ENCODE data around the gene PSMD12.
"Not testable (repeated sequence)": the region's sequence is repeated elsewhere in the genome, so short reads cannot be mapped to it uniquely, and the experiment has no call there.

Gene PSMD12

GRCh38 chr17:67326440-67326839, 39.9 kb downstream of the PSMD12 start:
- H3K4me3 ChIP-seq (ENCODE audit: control insufficient read depth, low read depth, low read length): no peak overlapping the region
- DNase-seq (ENCODE audit: low read depth): no peak
- no peak for TF ChIP-seq CTCF (IDR thresholded peaks at IDR 0.05; ENCODE audit: control insufficient read depth, insufficient read depth, low read depth, low read length, missing control alignments)

GRCh38 chr17:67324330-67324729, 42.0 kb downstream of the PSMD12 start:
- TF ChIP-seq CTCF (IDR thresholded peaks at IDR 0.05; ENCODE audit: control insufficient read depth, insufficient read depth, low read depth, low read length, missing control alignments): no peak
- DNase-seq (ENCODE audit: low read depth): no peak

DNA sequence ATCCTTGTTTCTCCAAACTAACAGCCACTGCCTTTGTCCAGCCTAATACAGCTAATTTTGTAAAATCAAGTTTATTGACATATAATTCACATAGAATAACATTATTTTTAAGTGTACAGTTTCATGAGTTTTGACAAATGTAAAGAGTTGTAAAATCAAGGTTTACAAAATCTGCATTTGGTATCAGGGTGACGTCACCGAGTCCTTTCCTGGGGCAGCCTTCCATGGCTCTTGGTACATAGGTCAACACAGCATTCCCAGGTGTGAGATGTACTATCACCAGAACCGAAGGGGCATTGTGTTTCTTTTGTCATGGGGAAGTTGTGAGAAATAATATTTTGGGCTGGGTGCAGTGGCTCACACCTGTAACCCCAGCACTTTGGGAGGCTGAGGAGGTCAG, 42.9 kb downstream of the PSMD12 start:
- no peak for TF ChIP-seq CTCF (IDR thresholded peaks at IDR 0.05; ENCODE audit: control insufficient read depth, insufficient read depth, low read depth, low read length, missing control alignments)
- no peak for DNase-seq (ENCODE audit: low read depth)
- H3K4me3 ChIP-seq (ENCODE audit: control insufficient read depth, low read depth, low read length): no peak overlapping the region

More at GRCh38 chr17:67324330-67324729, 42.0 kb downstream of the PSMD12 start:
- H3K4me3 ChIP-seq (ENCODE audit: control insufficient read depth, low read depth, low read length): no peak overlapping the region

DNA sequence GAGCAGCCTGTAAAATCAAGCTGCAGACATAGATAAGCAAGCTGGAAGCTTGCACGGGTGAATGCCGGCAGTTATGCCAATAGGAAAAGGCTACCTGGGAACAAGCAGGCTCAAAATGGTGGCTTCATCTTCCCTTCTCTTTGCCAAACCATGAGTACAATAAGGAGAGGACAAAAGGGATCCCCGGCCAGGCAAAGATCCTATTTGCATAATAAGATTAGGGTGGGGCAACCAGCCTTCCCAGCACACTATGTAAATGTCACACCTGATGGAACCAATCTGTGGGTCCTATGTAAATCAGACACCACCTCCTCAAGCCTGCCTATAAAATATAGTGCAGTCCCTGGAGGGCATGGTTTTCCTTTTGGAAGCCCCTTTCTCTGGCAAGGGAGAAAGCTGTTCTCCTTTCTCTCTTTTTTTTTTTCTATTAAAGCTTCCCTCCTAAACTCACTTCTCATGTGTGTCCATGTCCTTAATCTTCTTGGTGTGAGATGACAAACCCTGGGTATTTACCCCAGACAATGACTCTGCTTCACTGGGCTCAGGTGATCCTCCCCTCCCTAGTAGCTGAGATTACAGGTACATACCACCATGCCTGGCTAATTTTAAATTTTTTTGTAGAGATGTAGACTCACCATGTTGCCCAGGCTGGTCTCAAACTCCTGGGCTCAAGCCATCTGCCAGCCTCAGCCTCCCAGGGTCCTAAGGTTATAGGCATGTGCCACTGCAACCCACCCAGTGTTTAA, 44.2 kb downstream of the PSMD12 start:
- no peak for TF ChIP-seq CTCF (IDR thresholded peaks at IDR 0.05; ENCODE audit: control insufficient read depth, insufficient read depth, low read depth, low read length, missing control alignments)
- no peak for DNase-seq (ENCODE audit: low read depth)
- H3K4me3 ChIP-seq (ENCODE audit: control insufficient read depth, low read depth, low read length): no peak overlapping the region

DNA sequence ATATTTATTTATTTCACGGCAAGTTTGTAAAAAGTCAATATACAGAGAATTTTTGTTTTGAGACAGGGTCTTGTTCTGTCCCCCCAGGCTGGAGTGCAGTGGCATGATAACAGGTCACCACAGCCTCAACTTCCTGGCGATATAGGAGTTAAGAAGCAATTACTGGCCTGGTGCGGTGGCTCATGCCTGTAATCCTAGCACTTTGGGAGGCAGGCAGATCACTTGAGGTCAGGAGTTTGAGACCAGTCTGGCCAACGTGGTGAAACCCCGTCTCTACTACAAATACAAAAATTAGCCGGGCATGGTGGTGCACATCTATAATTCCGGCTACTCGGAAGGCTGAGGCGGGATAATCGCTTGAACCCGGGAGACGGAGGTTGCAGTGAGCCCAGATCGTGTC, 44.9 kb downstream of the PSMD12 start:
- not testable (repeated sequence) for DNase-seq (ENCODE audit: low read depth); H3K4me3 ChIP-seq (ENCODE audit: control insufficient read depth, low read depth, low read length)

DNA sequence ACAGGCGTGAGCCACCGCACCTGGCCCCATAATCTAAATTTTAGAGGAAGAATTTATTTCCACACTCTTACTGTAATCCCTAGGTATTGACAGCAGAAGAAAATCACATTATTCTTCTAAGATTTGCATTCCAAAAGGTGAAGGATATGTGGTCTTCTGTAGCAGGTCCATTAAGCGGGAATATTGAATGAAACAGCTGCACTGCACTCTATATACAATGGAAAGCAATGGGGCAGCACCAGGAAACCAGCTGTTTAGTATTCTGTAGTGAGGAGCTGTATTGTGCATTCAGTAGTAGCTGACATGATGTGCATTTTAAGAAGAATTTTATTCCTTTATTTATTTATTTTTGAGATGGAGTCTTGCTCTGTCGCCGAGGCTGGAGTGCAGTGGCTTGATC, 49.6 kb downstream of the PSMD12 start:
- no peak for TF ChIP-seq CTCF (IDR thresholded peaks at IDR 0.05; ENCODE audit: control insufficient read depth, insufficient read depth, low read depth, low read length, missing control alignments)
- H3K4me3 ChIP-seq (ENCODE audit: control insufficient read depth, low read depth, low read length): no peak overlapping the region

DNA sequence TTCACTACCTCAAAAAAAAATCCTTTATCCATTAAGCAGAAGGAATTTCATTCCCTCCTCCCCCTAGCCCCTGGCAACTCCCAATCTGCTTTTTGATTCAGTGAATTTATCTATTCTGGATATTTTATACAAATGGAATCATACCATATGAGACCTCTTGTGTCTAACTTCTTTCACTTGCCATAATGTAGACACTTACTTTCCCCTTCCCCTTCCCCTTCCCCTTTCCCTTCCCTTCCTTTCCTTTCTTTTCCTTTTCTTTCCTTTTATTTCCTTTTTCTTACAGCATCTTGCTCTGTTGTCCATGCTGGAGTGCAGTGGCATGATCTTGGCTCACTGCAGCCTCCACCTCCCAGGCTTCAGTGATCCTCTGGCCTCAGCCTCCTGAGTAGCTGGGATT, 50.5 kb downstream of the PSMD12 start:
- H3K4me3 ChIP-seq (ENCODE audit: control insufficient read depth, low read depth, low read length): no peak overlapping the region
- no peak for TF ChIP-seq CTCF (IDR thresholded peaks at IDR 0.05; ENCODE audit: control insufficient read depth, insufficient read depth, low read depth, low read length, missing control alignments)
- no peak for DNase-seq (ENCODE audit: low read depth)

More for the DNA sequence above, 49.6 kb downstream of the PSMD12 start:
- DNase-seq (ENCODE audit: low read depth): no peak
